ENCODE data around the gene NT5DC3. TPM values are rescaled to one million over a fixed set of nuclear protein-coding genes. Genes with fewer than 3 reads are reported as not detected.

Gene NT5DC3
- total and polyA plus RNA-seq, 8 donors, result 2.6 to 6.4 (median 4.0) TPM

- Histone ChIP-seq H3K9me3 (no peaks in the 10 kb centered on the region), H3K4me1 (peaks cover 7 to 29% (median 25%) of the 10 kb centered on the region in 3 donors), H3K36me3 (no peaks in the 10 kb centered on the region), H3K4me3 (no peak overlapping the region), H3K27me3 (no peaks in the 10 kb centered on the region), H3K27ac (no peak overlapping the region)
- TF ChIP-seq CTCF (IDR thresholded peaks at IDR 0.05), result no peak
- DNase-seq (no peak), ATAC-seq (no peak), FAIRE-seq (no peak)
- intact Hi-C loops (cut with DNase I), result no loop called here
- WGBS, 2 donors, result 52 to 57% methylated on average over 2 of the region's 2 CpGs
Measured at GRCh38 chr12:103857164-103857563, 16.1 kb upstream of the NT5DC3 start.

GRCh38 chr12:103855896-103856657 is 15.0 kb upstream of the NT5DC3 start:
- H3K27me3 ChIP-seq, result no peaks in the 10 kb centered on the region
- no peak for TF ChIP-seq CTCF (IDR thresholded peaks at IDR 0.05)
- WGBS, 2 donors, result 60 to 65% methylated on average over 8 of the region's 8 CpGs
- peak in 1 of 4 donors; percentile 38 for ATAC-seq
- intact Hi-C loops (cut with DNase I), result no loop called here
- DNase-seq, result no peak
- peak overlapping the region in 2 of 4 donors; percentile 27 to 51 for H3K27ac ChIP-seq
- FAIRE-seq, result no peak
- H3K4me1 ChIP-seq, result peaks cover 7 to 29% (median 25%) of the 10 kb centered on the region in 3 donors
- H3K36me3 ChIP-seq, result no peaks in the 10 kb centered on the region
- no peak overlapping the region for H3K4me3 ChIP-seq
- no peaks in the 10 kb centered on the region for H3K9me3 ChIP-seq

- peaks cover 7 to 29% (median 25%) of the 10 kb centered on the region in 3 donors for H3K4me1 ChIP-seq
- peak; percentile 57 to 82 (median 70) for ATAC-seq
- no peak overlapping the region for H3K4me3 ChIP-seq
- WGBS, 2 donors, result 22 to 28% methylated on average over 8 of the region's 8 CpGs
- H3K27me3 ChIP-seq, result no peaks in the 10 kb centered on the region
- H3K9me3 ChIP-seq, result no peaks in the 10 kb centered on the region
- peak overlapping the region in 2 of 4 donors; percentile 27 to 51 for H3K27ac ChIP-seq
- no peak for DNase-seq
- H3K36me3 ChIP-seq, result no peaks in the 10 kb centered on the region
- no peak for TF ChIP-seq CTCF (IDR thresholded peaks at IDR 0.05)
- intact Hi-C loops (cut with DNase I), result no loop called here
- peak; percentile 70 for FAIRE-seq
Measured at GRCh38 chr12:103855036-103855712, 14.1 kb upstream of the NT5DC3 start.

GRCh38 chr12:103854372-103854973 is 13.4 kb upstream of the NT5DC3 start:
- intact Hi-C loops (cut with DNase I), result no loop called here
- H3K36me3 ChIP-seq, result no peaks in the 10 kb centered on the region
- H3K27ac ChIP-seq, result no peak overlapping the region
- TF ChIP-seq CTCF (IDR thresholded peaks at IDR 0.05), result no peak
- ATAC-seq (no peak), FAIRE-seq (no peak), DNase-seq (no peak)
- H3K9me3 ChIP-seq, result no peaks in the 10 kb centered on the region
- WGBS, 2 donors, result 77 to 78% methylated on average over 6 of the region's 6 CpGs
- H3K4me3 ChIP-seq, result no peak overlapping the region
- peaks cover 7 to 29% (median 25%) of the 10 kb centered on the region in 3 donors for H3K4me1 ChIP-seq
- H3K27me3 ChIP-seq, result no peaks in the 10 kb centered on the region
